SK-N-SH (cell line): ENCODE data around the gene TM4SF4. TPM values are rescaled to one million over a fixed set of nuclear protein-coding genes. Genes with fewer than 3 reads are reported as not detected.

Experiments used
- CTCF ChIA-PET: fragments of 300-600, 350-600 bp; formaldehyde crosslinking; extraction: SDS; loops from one replicate; lab custom pipeline; 2021; lab: Yijun Ruan, JAX
- POLR2A ChIA-PET: fragments of 350-600 bp; sonication (Branson Sonifier 250); formaldehyde crosslinking; extraction: SDS; loops from one replicate; lab custom pipeline; 2020; ENCODE audit warnings: antibody characterized with exemption, inconsistent platforms; lab: Yijun Ruan, JAX
- DNase-seq: peaks from one replicate; pipeline ENCODE4 v3.0.0; 2012
- H2AFZ ChIP-seq: fragments of 200-600 bp; sonication (generic); 2 replicates; pipeline ENCODE4 v1.8.1; 2016; ENCODE audit warnings: antibody characterized with exemption, mild to moderate bottlenecking, low read depth
- H3F3A ChIP-seq: fragments of 200-600 bp; sonication (generic); replicated peaks from 2 replicates; pipeline ENCODE3; 2016; ENCODE audit warnings: antibody characterized with exemption, mild to moderate bottlenecking; ENCODE audit not compliant: insufficient read depth
- H3K27ac ChIP-seq, 2 experiments: fragments of 200-500 bp in 1 of 2; fragments of 200-600 bp in 1 of 2; sonication (Bioruptor generic) in 1 of 2; sonication (generic), shearing (Covaris generic) in 1 of 2; 2 replicates each; pipeline versions ENCODE4 v1.5.1 to v1.6.1; 2014 to 2016; ENCODE audit warnings: low read depth in 2 of 2, inconsistent platforms in 1 of 2, low read length in 1 of 2, mild to moderate bottlenecking in 1 of 2, mixed read lengths in 1 of 2
- H3K27me3 ChIP-seq: fragments of 200-600 bp; sonication (generic), shearing (Covaris generic); 2 replicates; pipeline ENCODE4 v1.6.1; 2016; ENCODE audit warnings: mixed run types; ENCODE audit not compliant: insufficient read depth
- H3K36me3 ChIP-seq, 2 experiments: fragments of 200-500 bp in 1 of 2; fragments of 200-600 bp in 1 of 2; sonication (Bioruptor generic) in 1 of 2; sonication (generic) in 1 of 2; replicated peaks in 1 of 2; 2 replicates each; pipeline versions ENCODE3 to v1.5.1; 2014 to 2016; ENCODE audit warnings: low read length in 1 of 2, mild to moderate bottlenecking in 1 of 2; ENCODE audit not compliant: insufficient read depth in 2 of 2, control insufficient read depth in 1 of 2
- H3K4me1 ChIP-seq, 2 experiments: fragments of 200-500 bp in 1 of 2; fragments of 200-600 bp in 1 of 2; sonication (Bioruptor generic) in 1 of 2; sonication (generic), shearing (Covaris generic) in 1 of 2; 2 replicates each; pipeline versions ENCODE4 v1.5.1 to v1.6.1; 2014 to 2016; ENCODE audit warnings: low read depth in 1 of 2, low read length in 1 of 2, mixed run types in 1 of 2; ENCODE audit not compliant: insufficient read depth in 2 of 2, control insufficient read depth in 1 of 2
- H3K4me2 ChIP-seq: fragments of 200-600 bp; sonication (generic), shearing (Covaris generic); 2 replicates; pipeline ENCODE4 v1.6.1; 2017; ENCODE audit warnings: mixed run types
- H3K4me3 ChIP-seq, 2 experiments: fragments of 200-500 bp in 1 of 2; fragments of 200-600 bp in 1 of 2; sonication (Bioruptor generic) in 1 of 2; sonication (generic), shearing (Covaris generic) in 1 of 2; 2 replicates each; pipeline versions ENCODE4 v1.5.1 to v1.8.1; 2014 to 2016; ENCODE audit warnings: low read depth in 2 of 2, inconsistent platforms in 1 of 2, low read length in 1 of 2, mild to moderate bottlenecking in 1 of 2, mixed read lengths in 1 of 2, moderate library complexity in 1 of 2
- H3K79me2 ChIP-seq: fragments of 200-600 bp; sonication (generic); 2 replicates; pipeline ENCODE4 v1.8.1; 2017; ENCODE audit warnings: mild to moderate bottlenecking; ENCODE audit not compliant: insufficient read depth
- H3K9ac ChIP-seq: fragments of 200-600 bp; sonication (generic); 2 replicates; pipeline ENCODE4 v1.6.1; 2017; ENCODE audit warnings: mixed run types
- H3K9me2 ChIP-seq: fragments of 200-600 bp; sonication (generic); 2 replicates; pipeline ENCODE4 v1.6.1; 2017; ENCODE audit warnings: mixed run types
- H3K9me3 ChIP-seq: fragments of 200-600 bp; sonication (generic); 2 replicates; pipeline ENCODE4 v1.6.1; 2017; ENCODE audit warnings: mixed run types, mild to moderate bottlenecking, moderate library complexity
- H4K20me1 ChIP-seq: fragments of 200-600 bp; sonication (generic); 2 replicates; pipeline ENCODE4 v1.6.1; 2017; ENCODE audit warnings: mild to moderate bottlenecking, mixed run types; ENCODE audit not compliant: insufficient read depth
- EP300 ChIP-seq, 2 experiments: IDR thresholded peaks; 2 replicates each; pipeline versions ENCODE4 v1.4.0 to v1.6.1; 2012; ENCODE audit warnings: borderline replicate concordance in 1 of 2, low read depth in 1 of 2, low read length in 1 of 2
- FOXM1 ChIP-seq: IDR thresholded peaks from 2 replicates; pipeline ENCODE4 v1.4.0; 2012; ENCODE audit warnings: low read depth, mild to moderate bottlenecking
- MAX ChIP-seq: IDR thresholded peaks from 2 replicates; pipeline ENCODE4 v1.4.0; 2012; ENCODE audit warnings: low read depth
- MXI1 ChIP-seq: IDR thresholded peaks from 2 replicates; pipeline ENCODE4 v1.6.1; 2012; ENCODE audit warnings: mild to moderate bottlenecking, low read depth, low read length, improper control_type of control experiment
- RAD21 ChIP-seq: IDR thresholded peaks from 2 replicates; pipeline ENCODE4 v1.6.1; 2012; ENCODE audit warnings: mild to moderate bottlenecking, low read length
- REST ChIP-seq: IDR thresholded peaks from 2 replicates; pipeline ENCODE4 v1.6.1; 2012; ENCODE audit warnings: mild to moderate bottlenecking, low read depth, low read length, moderate library complexity
- SIN3A ChIP-seq: IDR thresholded peaks from 2 replicates; pipeline ENCODE4 v1.6.1; 2012; ENCODE audit warnings: low read depth, mild to moderate bottlenecking, low read length, moderate library complexity, borderline replicate concordance
- TAF1 ChIP-seq: IDR thresholded peaks from 2 replicates; pipeline ENCODE4 v1.6.1; 2012; ENCODE audit warnings: low read depth, mild to moderate bottlenecking, low read length, moderate library complexity, borderline replicate concordance
- TCF12 ChIP-seq: IDR thresholded peaks from 2 replicates; pipeline ENCODE4 v1.4.0; 2012
- YY1 ChIP-seq: IDR thresholded peaks from 2 replicates; pipeline ENCODE4 v1.4.0; 2012; ENCODE audit warnings: low read depth, mild to moderate bottlenecking
- WGBS: methylation state at CpG from one replicate; pipeline ENCODE4 v1.1.6; 2017; ENCODE audit warnings: low lambda C conversion rate; 5-methylcytosine and 5-hydroxymethylcytosine counted together
- polyA plus RNA-seq, 3 experiments: library from polyadenylated mRNA; depleted of rRNA; stranded (reverse); fragments of >200 nt; gene quantifications; 2 replicates each; pipeline ENCODE4 v1.2.3, GENCODE V29; 2012

Gene TM4SF4
- polyA plus RNA-seq, 1 of the 3 experiments (the other 2 are of a cell fraction), result 0.08 TPM

GRCh38 chr3:149449799-149450198 is 24.7 kb upstream of the TM4SF4 start:
- Histone ChIP-seq H3F3A (peaks cover 12% of the 10 kb centered on the region), H3K4me2 (no peak overlapping the region), H3K4me1 (peaks cover 0 to 16% of the 10 kb centered on the region in 2 experiments; a peak in 3 of 4 replicates), H3K27me3 (no peaks in the 10 kb centered on the region), H3K9me3 (no peaks in the 10 kb centered on the region), H2AFZ (0 out of 2 replicates have a peak overlapping the region, but pooled peaks have one; percentile 27), H4K20me1 (no peaks in the 10 kb centered on the region), H3K9me2 (no peaks in the 10 kb centered on the region), H3K36me3 (no peaks in the 10 kb centered on the region), H3K4me3 (no peak overlapping the region), H3K27ac (peak overlapping the region in 1 of 2 experiments; percentile 79; a peak in 2 of 4 replicates), H3K79me2 (no peaks in the 10 kb centered on the region), H3K9ac (peak overlapping the region; percentile 54; the same call in 1 of the 2 replicates)
- ChIA-PET CTCF (interaction anchor here (1.4 kb wide), 1 partner anchor 31 kb away, joined by 5 read pairs; no protein-coding TSS in a partner anchor), POLR2A (no interaction called here)
- no peak for DNase-seq
- TF ChIP-seq FOXM1 (no peak), MXI1 (no peak), YY1 (no peak)
- WGBS, result 67% methylated on average over 4 of the region's 4 CpGs

GRCh38 chr3:149450281-149450680 is 24.2 kb upstream of the TM4SF4 start:
- peaks cover 12% of the 10 kb centered on the region for H3F3A ChIP-seq
- no peaks in the 10 kb centered on the region for H3K9me3 ChIP-seq
- DNase-seq, result no peak
- no peak overlapping the region for H3K9ac ChIP-seq
- no peaks in the 10 kb centered on the region for H4K20me1 ChIP-seq
- H3K4me2 ChIP-seq, result no peak overlapping the region
- no peaks in the 10 kb centered on the region for H3K36me3 ChIP-seq
- H3K27ac ChIP-seq, result peak overlapping the region in 1 of 2 experiments; percentile 79; a peak in 1 of 4 replicates
- H3K9me2 ChIP-seq, result no peaks in the 10 kb centered on the region
- no peaks in the 10 kb centered on the region for H3K27me3 ChIP-seq
- ChIA-PET POLR2A (no interaction called here), CTCF (no interaction called here)
- H3K79me2 ChIP-seq, result no peaks in the 10 kb centered on the region
- H3K4me3 ChIP-seq, result no peak overlapping the region
- peak; percentile 63; the same call in 1 of the 2 replicates for TF ChIP-seq MAX
- no peak for TF ChIP-seq TAF1
- TF ChIP-seq SIN3A, result no peak
- no peak for TF ChIP-seq REST
- TF ChIP-seq EP300 (IDR thresholded peaks at IDR 0.05; ENCODE audit: borderline replicate concordance in 1 of 2, low read depth in 1 of 2, low read length in 1 of 2), result no peak
- TF ChIP-seq TCF12, result peak; percentile 18; the same call in 1 of the 2 replicates
- TF ChIP-seq RAD21, result no peak
- peaks cover 0 to 16% of the 10 kb centered on the region in 2 experiments; a peak in 3 of 4 replicates for H3K4me1 ChIP-seq
- 57% methylated on average over 2 of the region's 2 CpGs for WGBS
- 0 out of 2 replicates have a peak overlapping the region, but pooled peaks have one; percentile 27 for H2AFZ ChIP-seq
